GM12865 (cell line): ENCODE measurements around the gene ARHGAP12.
A peak's percentile ranks its signal among the peaks of the same experiment; 100 is the strongest.

Experiments
- DNase-seq: peaks from one replicate; pipeline ENCODE4 v3.0.0; 2010; ENCODE audit warnings: low read depth
- H3K4me3 ChIP-seq: 2 replicates; pipeline ENCODE4 v1.5.1; 2011; ENCODE audit warnings: mild to moderate bottlenecking, low read depth, low read length, control low read depth
- CTCF ChIP-seq: IDR thresholded peaks from 2 replicates; pipeline ENCODE4 v1.5.1; 2011; ENCODE audit warnings: low read length, control low read depth, low read depth, inconsistent platforms; ENCODE audit not compliant: insufficient read depth; ENCODE audit errors: missing control alignments

The ARHGAP12 gene

DNA sequence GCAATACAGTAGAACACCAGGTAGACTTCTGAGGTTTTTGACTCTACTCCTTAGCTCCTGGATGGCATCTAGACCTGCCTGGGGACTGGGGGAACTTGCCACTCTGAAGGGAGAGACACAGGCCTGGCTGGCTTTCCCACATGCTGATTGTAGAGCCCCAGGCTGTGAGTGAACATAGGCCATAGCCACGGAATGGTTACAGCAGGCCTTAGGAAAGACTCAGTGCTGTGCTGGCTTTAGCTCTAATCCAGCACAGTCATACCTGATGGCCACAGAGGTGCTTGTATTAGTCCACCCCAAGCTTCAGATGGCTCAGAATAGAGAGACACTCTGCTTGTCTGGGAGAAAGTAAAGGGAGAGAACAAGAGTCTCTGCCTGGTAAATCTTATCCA, 35.0 kb upstream of the ARHGAP12 start:
- DNase-seq = no peak
- no peak overlapping the region for H3K4me3 ChIP-seq
- TF ChIP-seq CTCF = no peak

DNA sequence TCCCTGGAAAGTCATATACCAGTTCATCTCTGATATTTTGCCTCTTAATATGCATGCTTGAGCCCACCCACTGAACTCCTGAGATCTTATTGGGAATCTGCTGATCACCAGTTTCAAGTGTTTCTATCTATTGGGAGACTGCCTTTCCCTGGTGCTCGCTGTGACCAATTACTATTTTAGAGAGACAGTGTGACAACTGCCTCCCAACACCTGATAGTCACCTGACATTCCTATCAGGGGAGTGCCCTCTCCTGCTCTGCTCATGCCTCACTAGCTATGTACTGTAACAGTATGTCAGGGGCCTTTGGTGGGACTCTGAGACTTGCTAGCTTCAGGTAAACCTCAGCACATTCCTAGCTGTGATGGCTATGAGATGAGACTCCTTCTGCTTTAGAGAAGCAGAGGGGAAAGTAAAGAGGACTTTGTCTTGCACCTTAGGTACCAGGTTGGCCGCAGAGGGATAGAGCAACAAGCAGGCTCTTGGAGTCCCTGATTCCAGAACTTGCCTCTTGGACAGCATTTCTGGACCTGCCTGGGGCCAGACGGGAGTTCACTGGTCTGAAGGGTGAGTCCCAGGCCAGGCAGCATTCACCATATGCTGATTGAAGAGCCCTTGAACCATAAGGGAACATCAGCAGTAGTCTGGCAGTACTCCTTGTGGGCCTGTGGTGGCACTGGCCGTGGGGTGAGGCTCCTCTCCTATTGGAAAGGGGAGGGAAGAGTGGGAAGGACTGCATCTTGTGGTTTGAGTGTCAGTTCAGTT, 34.4 kb upstream of the ARHGAP12 start:
- no peak for DNase-seq
- TF ChIP-seq CTCF = no peak
- H3K4me3 ChIP-seq = no peak overlapping the region

GRCh38 chr10:31961277-31962074, 32.8 kb upstream of the ARHGAP12 start:
- no peak for TF ChIP-seq CTCF
- peak; percentile 29 for DNase-seq
- no peak overlapping the region for H3K4me3 ChIP-seq

GRCh38 chr10:31959461-31960173, 31.0 kb upstream of the ARHGAP12 start:
- H3K4me3 ChIP-seq = no peak overlapping the region
- no peak for DNase-seq
- no peak for TF ChIP-seq CTCF

DNA sequence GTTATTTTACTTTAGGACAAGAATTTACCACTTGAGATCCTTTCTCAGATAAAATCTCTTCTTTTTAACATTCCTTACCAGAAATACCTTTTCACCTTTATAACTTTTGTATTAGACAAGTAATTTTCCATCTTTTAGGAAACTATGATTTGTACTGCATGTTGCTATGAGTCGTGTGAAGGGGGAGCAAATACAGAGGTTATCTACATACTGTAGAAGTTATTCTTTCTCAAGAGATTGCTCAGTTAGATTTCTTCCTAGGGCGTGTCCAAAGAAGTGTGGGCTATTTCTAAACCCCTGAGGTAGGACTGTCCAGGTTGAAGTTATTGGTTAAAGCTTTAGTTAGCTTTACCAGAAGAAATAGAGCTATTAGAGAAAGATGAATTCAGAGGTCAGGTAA, 30.2 kb upstream of the ARHGAP12 start:
- DNase-seq = no peak
- no peak for TF ChIP-seq CTCF
- H3K4me3 ChIP-seq = no peak overlapping the region

GRCh38 chr10:31956200-31956946, 27.7 kb upstream of the ARHGAP12 start:
- no peak for DNase-seq
- TF ChIP-seq CTCF = no peak
- no peak overlapping the region for H3K4me3 ChIP-seq
